ENCODE results near the gene CCDC136. TPM values are rescaled to one million over a fixed set of nuclear protein-coding genes. Genes with fewer than 3 reads are reported as not detected.

The CCDC136 gene
- total RNA-seq (2014; rRNA removed; shearing (Covaris generic)), result 11.0 and 11.7 TPM in 2 replicates
- total RNA-seq (2022), result 33.5 and 38.7 TPM in 2 replicates
- percentile 60 among the genes with signal in this experiment for Bru-seq, nascent RNA
- percentile 63 among the genes with signal in this experiment for BruChase-seq, experiment 1, labeled RNA remaining after a 6-hour chase
- BruChase-seq, experiment 2, labeled RNA remaining after a 2-hour chase, result percentile 71 among the genes with signal in this experiment
- long read RNA-seq, partial matches to known transcripts, result 1 of 19 reads
- long read RNA-seq, other reads (novel, unspliced or antisense), result 18 of 19 reads

DNA sequence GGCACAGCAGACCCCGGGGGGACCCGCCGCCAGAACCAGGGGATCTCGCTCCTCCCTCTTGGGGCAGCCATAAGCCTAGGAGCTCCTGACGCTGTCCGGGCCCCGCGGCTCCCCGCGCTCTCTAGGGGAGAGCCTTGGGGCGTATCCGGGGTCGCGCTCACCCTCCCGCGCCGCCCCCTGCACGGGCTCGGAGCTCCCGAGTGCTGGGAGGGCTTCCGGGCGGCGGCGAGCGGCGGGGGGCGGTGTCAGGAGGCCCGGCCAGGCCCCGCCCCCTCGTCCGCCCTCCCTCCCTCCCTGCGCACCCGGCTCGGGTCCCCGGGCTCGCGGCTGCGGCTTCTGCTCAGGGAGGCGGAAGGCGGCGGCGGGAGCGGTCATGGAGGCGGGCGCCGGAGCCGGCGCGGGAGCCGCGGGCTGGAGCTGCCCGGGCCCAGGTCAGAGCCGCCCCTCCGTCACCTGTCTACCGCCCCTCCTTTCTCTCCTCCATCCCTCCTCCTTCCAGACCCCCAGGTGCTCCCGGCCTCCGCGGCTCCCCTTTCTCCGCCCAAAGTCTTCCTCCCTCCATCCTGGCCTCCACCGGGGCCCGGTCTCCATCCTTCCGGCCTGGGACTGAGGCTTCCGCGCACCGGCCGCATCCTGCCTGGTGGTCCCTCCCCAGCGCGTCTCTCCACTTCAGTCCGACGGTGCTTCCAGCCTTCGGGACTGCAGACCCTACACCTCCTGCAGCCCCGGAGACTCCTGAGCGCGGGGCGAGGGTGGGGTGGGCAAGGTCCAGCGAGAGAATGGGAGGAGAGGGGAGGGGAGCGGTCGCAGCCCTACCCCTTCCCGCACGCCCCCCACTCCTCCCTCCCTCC is at the start of gene CCDC136:
Gene CCDC136, plus strand, starts transcription at position 848 of the 851 bp plus-strand sequence. CDS start 444 bp downstream, outside the sequence.
- peak; percentile 86 for DNase-seq (ENCODE audit: low spot score)
- no peaks in the 10 kb centered on the region for H3K79me2 ChIP-seq (ENCODE audit: insufficient read depth, low read depth, low read length)
- H3K36me3 ChIP-seq (ENCODE audit: insufficient read depth, low read length), result no peaks in the 10 kb centered on the region
- TF ChIP-seq EZH2phosphoT487 (IDR thresholded peaks at IDR 0.05; ENCODE audit: borderline replicate concordance, low read depth, low read length), result no peak
- TF ChIP-seq, protein P1, sequence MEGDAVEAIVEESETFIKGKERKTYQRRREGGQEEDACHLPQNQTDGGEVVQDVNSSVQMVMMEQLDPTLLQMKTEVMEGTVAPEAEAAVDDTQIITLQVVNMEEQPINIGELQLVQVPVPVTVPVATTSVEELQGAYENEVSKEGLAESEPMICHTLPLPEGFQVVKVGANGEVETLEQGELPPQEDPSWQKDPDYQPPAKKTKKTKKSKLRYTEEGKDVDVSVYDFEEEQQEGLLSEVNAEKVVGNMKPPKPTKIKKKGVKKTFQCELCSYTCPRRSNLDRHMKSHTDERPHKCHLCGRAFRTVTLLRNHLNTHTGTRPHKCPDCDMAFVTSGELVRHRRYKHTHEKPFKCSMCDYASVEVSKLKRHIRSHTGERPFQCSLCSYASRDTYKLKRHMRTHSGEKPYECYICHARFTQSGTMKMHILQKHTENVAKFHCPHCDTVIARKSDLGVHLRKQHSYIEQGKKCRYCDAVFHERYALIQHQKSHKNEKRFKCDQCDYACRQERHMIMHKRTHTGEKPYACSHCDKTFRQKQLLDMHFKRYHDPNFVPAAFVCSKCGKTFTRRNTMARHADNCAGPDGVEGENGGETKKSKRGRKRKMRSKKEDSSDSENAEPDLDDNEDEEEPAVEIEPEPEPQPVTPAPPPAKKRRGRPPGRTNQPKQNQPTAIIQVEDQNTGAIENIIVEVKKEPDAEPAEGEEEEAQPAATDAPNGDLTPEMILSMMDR (conservative IDR thresholded peaks at IDR 0.05; ENCODE audit: low read length), result no peak
- peaks cover 16% of the 10 kb centered on the region for H3K4me1 ChIP-seq (ENCODE audit: insufficient read depth, low read length, poor library complexity, severe bottlenecking)
- H3K27ac ChIP-seq (ENCODE audit: low read depth, low read length, poor library complexity, severe bottlenecking), result no peak within 1 kb of the TSS
- H3K4me2 ChIP-seq (ENCODE audit: low read length), result peak within 1 kb of the TSS; percentile 88
- CTCF ChIA-PET (ENCODE audit: unreplicated experiment), result no interaction called here
- H3K9me2 ChIP-seq (ENCODE audit: insufficient read depth, low read length), result no peaks in the 10 kb centered on the region
- no peaks in the 10 kb centered on the region for H3K9me3 ChIP-seq (ENCODE audit: low read length)
- H2AFZ ChIP-seq (ENCODE audit: low read length), result peak within 1 kb of the TSS; percentile 73
- H4K20me1 ChIP-seq (ENCODE audit: insufficient read depth, low read length), result no peaks in the 10 kb centered on the region
- BruUV-seq (replicated peaks), result no TSS peak
- POLR2A ChIA-PET, result interaction anchor here (0.6 to 1.1 kb wide), 3 partner anchors 41 to 95 kb away, joined by 3 to 9 read pairs (median 3); no protein-coding TSS in a partner anchor
- intact Hi-C loops (cut with micrococcal nuclease; ENCODE audit: unreplicated experiment), result loop anchor here (1.0 to 5.0 kb wide), 3 partner anchors 52 to 301 kb away; partner anchors contain the start of gene CALU
- peak within 1 kb of the TSS; percentile 77 for H3K4me3 ChIP-seq (ENCODE audit: low read depth, low read length, poor library complexity, severe bottlenecking)

- Histone ChIP-seq H3K4me2 (ENCODE audit: low read length) (peak overlapping the region; percentile 89), H3K4me3 (ENCODE audit: low read depth, low read length, poor library complexity, severe bottlenecking) (no peak overlapping the region), H3K79me2 (ENCODE audit: insufficient read depth, low read depth, low read length) (peaks cover 79% of the 10 kb centered on the region), H4K20me1 (ENCODE audit: insufficient read depth, low read length) (peaks cover 28% of the 10 kb centered on the region), H3K27ac (ENCODE audit: low read depth, low read length, poor library complexity, severe bottlenecking) (no peak overlapping the region), H3K4me1 (ENCODE audit: insufficient read depth, low read length, poor library complexity, severe bottlenecking) (peaks cover 25% of the 10 kb centered on the region), H3K9me2 (ENCODE audit: insufficient read depth, low read length) (no peaks in the 10 kb centered on the region), H3K36me3 (ENCODE audit: insufficient read depth, low read length) (peaks cover 45% of the 10 kb centered on the region), H2AFZ (ENCODE audit: low read length) (no peak overlapping the region), H3K9me3 (ENCODE audit: low read length) (0 out of 2 replicates have a peak, but pooled peaks cover 3% of the 10 kb centered on the region)
- BruUV-seq (replicated peaks), result no TSS peak
- intact Hi-C loops (cut with micrococcal nuclease; ENCODE audit: unreplicated experiment), result no loop called here
- CTCF ChIA-PET (ENCODE audit: unreplicated experiment), result no interaction called here
- POLR2A ChIA-PET, result interaction anchor here (0.5 to 1.4 kb wide), 3 partner anchors 12 to 478 kb away, joined by 3 to 4 read pairs (median 4); no protein-coding TSS in a partner anchor
- TF ChIP-seq EZH2phosphoT487 (IDR thresholded peaks at IDR 0.05; ENCODE audit: borderline replicate concordance, low read depth, low read length), result no peak
- TF ChIP-seq, protein P1 (conservative IDR thresholded peaks at IDR 0.05; ENCODE audit: low read length), result no peak
- DNase-seq (ENCODE audit: low spot score), result no peak
Observed at GRCh38 chr7:128742206-128742605, 49.6 kb upstream of the CCDC136 start.

All from OCI-LY7 (cell line).